GM21367 (cell line): ENCODE measurements around the gene TRPC4.

Experiments used
- ATAC-seq: cut with Tn5 transposase; IDR thresholded peaks from one replicate; pipeline ENCODE4 v1.9.1; 2021; ENCODE audit not compliant: unreplicated experiment

Gene TRPC4

DNA sequence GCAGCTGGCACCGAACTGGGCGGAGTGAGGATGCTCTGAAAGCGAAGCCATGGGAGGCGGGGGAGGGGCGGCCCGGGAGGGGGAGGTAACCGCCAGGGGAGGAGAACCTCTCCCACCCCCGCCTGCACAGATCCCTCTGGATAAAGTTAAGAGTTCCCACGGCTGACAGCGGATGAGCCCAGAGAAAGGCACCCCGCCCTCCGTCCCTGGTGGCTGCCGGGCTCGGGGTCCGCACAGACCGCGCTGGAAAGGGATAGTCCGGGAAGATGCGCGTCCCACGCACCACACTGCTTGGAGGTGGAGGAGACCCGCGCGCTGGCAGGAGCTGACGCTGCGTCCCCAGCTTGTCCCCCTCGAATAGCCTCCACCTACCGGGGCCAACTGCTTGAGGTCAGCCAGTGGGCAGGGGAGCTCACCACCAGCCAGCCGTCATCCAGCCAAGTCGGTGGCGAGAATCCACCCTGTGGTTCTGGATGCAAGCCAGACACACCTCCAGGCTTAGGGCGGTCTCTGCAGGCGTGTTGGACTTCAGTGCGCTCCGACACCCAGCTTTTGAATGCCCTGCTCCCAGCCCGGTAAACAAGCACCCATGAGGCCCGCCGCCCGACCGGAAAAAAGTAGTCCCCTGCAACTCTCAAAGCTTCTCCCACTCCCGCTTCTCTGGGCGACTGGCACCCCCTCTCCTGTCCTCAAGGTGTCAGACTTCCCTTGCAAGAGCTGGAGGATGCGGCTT is at the start of gene TRPC4:
Gene TRPC4 (minus strand): TSS at position 17 of the 733 bp plus-strand sequence. CDS start 86,439 bp downstream, outside the sequence.
- ATAC-seq: no peak

DNA sequence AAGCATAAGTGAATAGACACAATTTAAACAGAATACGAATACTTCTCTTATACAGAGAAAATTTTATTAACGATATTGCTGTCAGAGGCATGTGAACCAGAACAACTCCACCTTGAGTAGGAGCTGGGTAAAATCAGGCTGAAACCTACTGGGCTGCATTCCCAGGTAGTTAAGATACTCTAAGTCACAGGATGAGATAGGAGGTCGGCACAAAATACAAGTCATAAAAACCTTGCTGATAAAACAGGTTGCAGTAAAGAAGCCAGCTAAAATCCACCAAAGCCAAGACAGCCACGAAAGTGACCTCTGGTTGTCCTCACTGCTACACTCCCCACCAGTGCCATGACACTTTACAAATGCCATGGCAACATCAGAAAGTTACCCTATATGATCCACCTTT is 49.2 kb upstream of the TRPC4 start:
- ATAC-seq: no peak

- no peak for ATAC-seq
These were observed 48.6 kb upstream of the TRPC4 start for GRCh38 chr13:37918116-37918714.

DNA sequence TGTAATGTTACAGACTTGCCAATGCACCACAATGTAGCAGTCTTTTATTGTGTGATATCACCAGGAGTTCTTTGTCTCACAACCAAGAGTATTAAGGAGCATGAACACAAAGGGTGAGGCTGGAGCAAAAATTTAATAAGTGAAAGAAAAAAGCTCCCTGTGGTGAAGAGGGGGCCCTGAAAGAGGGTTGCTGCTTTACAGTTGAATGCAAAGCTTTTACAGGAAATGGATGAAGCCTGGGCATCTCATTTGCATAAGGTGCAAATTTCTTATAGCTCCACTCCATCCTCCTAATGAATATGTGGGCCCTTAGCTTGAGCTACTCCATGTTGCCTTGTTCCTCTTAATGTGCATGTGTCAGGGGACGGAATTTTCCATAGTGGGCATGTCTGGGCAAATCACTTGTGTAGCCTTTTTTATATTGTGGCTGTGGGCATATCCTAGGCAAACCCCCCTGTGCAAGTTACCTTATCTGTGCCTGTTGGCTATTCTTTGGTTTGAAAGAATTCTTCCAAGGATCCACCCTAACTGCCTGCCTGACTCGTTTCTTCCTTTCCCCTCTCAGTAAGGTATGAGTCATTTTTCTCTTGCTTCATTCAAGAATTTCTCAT is 45.3 kb upstream of the TRPC4 start:
- ATAC-seq: no peak

GRCh38 chr13:37910790-37911189 is 41.2 kb upstream of the TRPC4 start:
- ATAC-seq: no peak

DNA sequence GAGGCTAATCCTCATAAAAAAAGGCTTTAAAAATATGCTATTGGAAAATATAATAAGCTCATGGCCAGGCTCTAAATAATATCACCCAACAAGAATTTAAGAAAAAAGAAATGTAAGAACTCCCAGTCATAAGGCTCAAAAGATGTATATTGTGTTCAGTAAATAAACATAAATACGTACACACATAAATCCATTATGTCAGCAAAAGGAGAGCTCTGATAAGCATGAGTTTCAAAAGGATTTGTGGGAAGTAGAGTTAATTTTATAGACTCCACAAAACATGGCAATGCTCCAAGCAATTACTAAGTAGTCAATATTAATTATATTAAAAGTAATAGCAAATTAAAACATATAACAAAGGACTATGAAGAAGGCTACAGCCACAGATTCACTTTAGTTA is 37.3 kb upstream of the TRPC4 start:
- no peak for ATAC-seq

DNA sequence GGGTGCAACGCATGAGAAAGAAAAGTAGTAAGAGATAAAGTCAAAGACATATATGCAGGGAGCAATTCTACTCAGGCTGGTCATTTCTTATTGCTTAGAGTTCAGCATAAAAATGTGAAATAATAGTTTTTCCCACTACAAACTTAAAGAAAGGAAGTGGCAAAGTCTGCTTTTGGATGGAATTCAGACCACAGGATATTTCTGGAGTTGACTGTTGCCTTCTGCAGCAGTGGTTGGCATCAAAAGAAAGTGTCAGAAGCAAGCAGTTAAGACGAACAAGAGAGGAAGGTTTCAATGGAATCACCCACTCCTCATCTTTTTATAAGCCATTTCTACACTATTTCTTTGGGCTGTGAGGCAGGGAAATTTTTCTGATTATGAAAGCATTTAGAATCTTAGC is 36.2 kb upstream of the TRPC4 start:
- ATAC-seq: no peak

DNA sequence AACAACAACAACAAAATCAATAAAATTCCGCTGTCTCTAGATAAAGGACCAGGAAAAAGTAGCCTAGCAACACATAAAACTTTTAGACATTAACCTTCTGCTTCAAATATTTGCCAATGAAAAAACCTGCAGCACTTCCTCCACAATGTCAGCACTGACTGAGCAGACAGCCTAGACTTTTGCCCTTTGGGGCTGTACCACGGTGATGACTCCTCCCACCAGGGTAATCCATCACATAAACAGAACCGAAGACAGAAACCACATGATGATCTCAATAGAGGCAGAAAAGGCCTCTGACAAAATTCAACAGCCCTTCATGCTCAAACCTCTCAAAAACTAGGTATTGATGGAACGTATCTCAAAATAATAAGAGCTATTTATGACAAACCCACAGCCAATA is 30.2 kb upstream of the TRPC4 start:
- no peak for ATAC-seq

GRCh38 chr13:37893321-37893720 is 23.7 kb upstream of the TRPC4 start:
- ATAC-seq: no peak

DNA sequence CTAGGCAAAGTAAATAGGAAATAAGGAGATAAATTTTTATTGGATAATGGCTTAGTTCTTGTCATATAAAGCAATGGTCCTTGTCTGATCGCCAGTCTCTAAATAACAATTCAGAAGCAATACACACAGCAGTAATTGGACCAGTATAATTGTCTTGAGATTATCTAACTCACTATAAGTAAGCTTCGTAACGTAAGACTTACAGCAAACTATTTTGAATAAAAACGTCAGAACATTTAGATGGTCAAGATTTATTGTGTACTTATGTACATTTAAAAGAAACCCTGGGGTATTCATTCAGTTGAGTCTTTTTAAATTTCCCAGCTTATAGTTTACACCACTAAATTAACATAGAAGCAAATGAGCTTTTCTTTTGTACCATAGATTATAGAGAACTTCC is 20.2 kb upstream of the TRPC4 start:
- no peak for ATAC-seq

GRCh38 chr13:37889102-37889501 is 19.5 kb upstream of the TRPC4 start:
- no peak for ATAC-seq

DNA sequence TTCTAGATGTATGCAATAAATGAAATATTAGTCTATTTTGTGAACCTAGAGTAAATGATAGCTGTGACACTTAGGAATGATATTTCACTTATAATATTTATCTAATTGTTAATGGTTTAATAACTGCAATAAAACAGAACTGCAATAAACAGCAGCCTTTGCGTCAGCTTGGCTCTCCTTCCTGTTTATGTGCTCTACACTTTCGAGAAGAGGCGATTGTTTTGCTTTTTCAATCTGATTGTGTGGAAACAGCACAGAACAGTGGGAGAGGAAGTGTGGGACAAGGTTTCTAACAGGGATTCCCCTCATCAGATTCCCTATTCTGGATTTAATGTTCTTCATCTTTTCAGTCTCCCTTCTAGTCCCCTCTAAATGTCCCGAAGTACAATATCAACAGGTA is 17.3 kb upstream of the TRPC4 start:
- no peak for ATAC-seq

- ATAC-seq: no peak
These were observed 15.1 kb upstream of the TRPC4 start for GRCh38 chr13:37884674-37885073.

DNA sequence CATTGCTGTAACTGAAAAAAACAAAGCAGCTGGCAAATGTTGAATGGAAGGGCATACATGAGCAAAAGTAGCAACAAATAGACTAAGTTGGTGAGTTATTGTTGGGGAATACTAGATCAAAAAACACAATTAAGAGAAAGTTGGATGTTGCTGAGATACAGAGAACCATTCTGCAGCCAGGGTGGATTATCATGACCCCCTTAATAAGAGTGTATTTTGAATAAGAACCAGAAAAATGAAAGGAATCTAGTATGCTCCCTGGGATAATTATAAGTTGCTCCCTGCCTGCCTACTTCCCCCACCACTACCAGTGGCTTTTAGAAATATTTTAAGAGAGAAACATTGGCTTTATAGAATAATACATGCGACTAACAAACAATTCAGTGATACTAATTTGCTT is 14.5 kb upstream of the TRPC4 start:
- no peak for ATAC-seq

DNA sequence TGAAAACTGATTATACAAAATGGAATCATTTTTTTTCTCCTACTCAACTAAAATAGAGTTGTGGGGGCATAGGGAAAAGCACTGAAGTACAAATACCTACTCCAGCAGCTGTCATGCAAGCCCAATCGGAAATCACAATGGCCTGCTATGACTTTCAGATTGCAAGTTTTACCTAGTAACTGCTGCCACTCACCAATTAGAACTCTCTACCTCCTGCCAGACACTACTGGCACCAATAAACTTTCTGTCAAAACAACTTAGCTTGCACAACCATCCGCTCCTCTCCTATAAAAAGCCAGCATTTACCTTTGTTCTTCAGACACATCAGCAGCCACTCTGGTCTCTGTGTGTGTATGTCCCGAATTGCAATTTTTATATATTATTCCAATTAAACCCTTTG is 9.3 kb upstream of the TRPC4 start:
- no peak for ATAC-seq

GRCh38 chr13:37878496-37878895 is 8.9 kb upstream of the TRPC4 start:
- no peak for ATAC-seq

DNA sequence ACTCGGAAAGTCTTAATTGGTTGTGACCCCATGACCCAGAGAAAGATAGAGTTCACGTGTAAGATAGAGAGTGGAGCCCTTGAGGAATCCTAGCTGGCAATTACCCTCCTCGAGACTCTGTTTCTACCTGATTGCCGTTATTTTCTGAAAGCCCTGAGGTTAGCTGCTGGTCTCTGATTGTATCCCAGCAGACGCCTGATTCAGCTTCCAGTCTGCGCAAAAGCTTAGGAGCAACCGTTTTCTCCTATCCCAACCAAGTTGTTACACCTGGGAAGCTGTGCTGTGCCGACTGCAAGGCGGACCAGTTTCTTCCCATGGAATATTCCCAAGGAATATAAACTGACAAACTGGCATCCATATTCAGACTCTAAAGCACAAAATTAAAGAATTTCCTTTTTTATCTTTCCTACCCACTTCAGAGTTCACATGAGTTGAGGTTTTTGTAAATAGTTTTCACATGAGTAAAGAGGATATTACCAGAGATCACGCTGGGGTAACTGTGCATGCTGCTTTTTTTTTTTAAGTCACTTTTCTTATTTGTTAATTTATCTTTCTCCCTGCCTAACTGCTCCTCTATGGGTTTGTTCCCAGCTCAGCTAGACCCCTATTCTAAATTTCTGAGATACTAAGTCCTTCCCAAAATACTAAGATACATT is 1.5 kb upstream of the TRPC4 start:
- no peak for ATAC-seq

DNA sequence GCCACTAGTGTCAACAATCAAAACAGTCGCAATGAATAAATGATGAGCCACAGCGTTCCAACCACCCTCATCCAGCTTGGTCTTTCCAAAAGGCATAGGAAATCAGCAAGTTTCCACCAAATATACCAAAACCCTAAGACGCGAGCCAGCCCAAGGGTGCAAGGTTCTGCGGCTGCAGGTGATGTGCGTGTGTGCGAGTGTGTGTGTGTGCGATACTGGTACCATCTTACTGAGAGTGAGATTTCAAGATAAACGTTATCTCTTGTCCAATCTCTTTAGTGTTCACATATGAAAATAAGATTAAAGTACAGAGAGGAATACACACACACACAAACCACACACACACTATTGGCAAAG is 895 bp upstream of the TRPC4 start:
- ATAC-seq: no peak

DNA sequence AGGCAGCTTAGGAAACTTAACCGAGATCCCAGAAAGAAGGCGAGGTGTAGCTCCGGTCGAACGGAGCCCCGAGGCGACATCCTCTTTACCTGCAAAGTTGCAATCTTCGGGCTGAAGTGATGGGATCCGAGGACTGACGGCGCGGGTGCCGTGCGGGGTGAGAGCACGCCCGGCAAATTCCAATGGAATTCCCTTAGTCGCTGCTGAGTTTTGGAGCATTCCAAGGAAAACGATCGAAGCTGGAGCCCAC is 141 bp downstream of the TRPC4 start:
- ATAC-seq: no peak

GRCh38 chr13:37868691-37869505 is 674 bp downstream of the TRPC4 start:
- no peak for ATAC-seq

- ATAC-seq: no peak
These were observed 5.9 kb downstream of the TRPC4 start for GRCh38 chr13:37863708-37864107.

GRCh38 chr13:37835392-37835791 is 34.2 kb downstream of the TRPC4 start:
- ATAC-seq: no peak
